Endothelial cell of umbilical vein (primary cell): ENCODE results near the gene SH3BP4. TPM values are rescaled to one million over a fixed set of nuclear protein-coding genes. Genes with fewer than 3 reads are reported as not detected.

Source experiments
- BruUV-seq: library from RNA; stranded (reverse); fragments of 400-500 nt; replicated peaks from 2 replicates; lab custom pipeline; 2021; lab: Mats Ljungman, UMichigan
- CTCF ChIA-PET: fragments of 300-600, 350-600 bp; sonication (Branson Sonifier 250); formaldehyde crosslinking; loops from one replicate; lab custom pipeline; 2021; ENCODE audit warnings: antibody characterized with exemption, inconsistent platforms; lab: Charles Lee
- POLR2A ChIA-PET: fragments of 300-600, 350-600 bp; sonication (Branson Sonifier 250); formaldehyde crosslinking; loops from one replicate; lab custom pipeline; 2021; ENCODE audit warnings: antibody characterized with exemption, inconsistent platforms; lab: Charles Lee
- DNase-seq: peaks from one replicate; pipeline ENCODE4 v3.0.0-alpha.2; 2011; ENCODE audit warnings: low read depth, low spot score
- FAIRE-seq: peaks from 2 replicates; lab custom pipeline; 2011; peaks lifted over from hg19 to GRCh38; lab: Jason Lieb, UNC
- H2AFZ ChIP-seq: 2 replicates; pipeline ENCODE4 v1.6.0; 2012; ENCODE audit warnings: low read depth, low read length, control low read depth, inconsistent platforms
- H3K27ac ChIP-seq: 2 replicates; pipeline ENCODE4 v1.5.1; 2011; ENCODE audit warnings: low read depth, mild to moderate bottlenecking, control low read depth, low read length, moderate library complexity; ENCODE audit not compliant: insufficient read depth
- H3K27me3 ChIP-seq, 2 experiments: 2 replicates each; pipeline versions ENCODE4 v1.6.0 to v1.6.1; 2011; ENCODE audit warnings: low read length in 2 of 2, mixed read lengths in 1 of 2; ENCODE audit not compliant: control insufficient read depth in 2 of 2, insufficient read depth in 2 of 2
- H3K36me3 ChIP-seq, 2 experiments: 2 replicates in 1 of 2; 3 replicates in 1 of 2; pipeline ENCODE4 v1.5.1; 2011; ENCODE audit warnings: low read length in 2 of 2, mild to moderate bottlenecking in 1 of 2, moderate library complexity in 1 of 2; ENCODE audit not compliant: control insufficient read depth in 2 of 2, insufficient read depth in 2 of 2; ENCODE audit errors: extremely low read depth in 1 of 2
- H3K4me1 ChIP-seq: 3 replicates; pipeline ENCODE4 v1.5.1; 2011; ENCODE audit warnings: mild to moderate bottlenecking, low read length; ENCODE audit not compliant: control insufficient read depth, insufficient read depth; ENCODE audit errors: extremely low read depth
- H3K4me2 ChIP-seq: 2 replicates; pipeline ENCODE4 v1.6.1; 2011; ENCODE audit warnings: low read length, control low read depth, mixed read lengths; ENCODE audit not compliant: insufficient read depth
- H3K4me3 ChIP-seq, 3 experiments: fragments of 200-600 bp in 1 of 3; sonication (generic), shearing (Covaris generic) in 1 of 3; replicated peaks in 1 of 3; 2 replicates each; pipeline ENCODE4 v1.5.1; 2011 to 2016; ENCODE audit warnings: control low read depth in 3 of 3, low read length in 3 of 3, mild to moderate bottlenecking in 2 of 3, inconsistent platforms in 1 of 3, low read depth in 1 of 3, moderate library complexity in 1 of 3; ENCODE audit not compliant: insufficient read depth in 1 of 3
- H3K79me2 ChIP-seq: 2 replicates; pipeline ENCODE4 v1.6.0; 2012; ENCODE audit warnings: low read length, inconsistent platforms; ENCODE audit not compliant: control insufficient read depth, insufficient read depth
- H3K9ac ChIP-seq: replicated peaks from 2 replicates; pipeline ENCODE3; 2011; ENCODE audit warnings: low read length, control low read depth; ENCODE audit not compliant: insufficient read depth; ENCODE audit errors: extremely low read depth
- H3K9me1 ChIP-seq: replicated peaks from 3 replicates; pipeline ENCODE4 v1.6.0; 2011; ENCODE audit warnings: mild to moderate bottlenecking, low read length; ENCODE audit not compliant: control insufficient read depth, insufficient read depth; ENCODE audit errors: extremely low read depth
- H3K9me3 ChIP-seq: replicated peaks from 2 replicates; pipeline ENCODE4 v1.5.1; 2012; ENCODE audit warnings: low read length, inconsistent platforms; ENCODE audit not compliant: control insufficient read depth, insufficient read depth
- H4K20me1 ChIP-seq: replicated peaks from 2 replicates; pipeline ENCODE3; 2011; ENCODE audit warnings: mild to moderate bottlenecking, low read length; ENCODE audit not compliant: control insufficient read depth, insufficient read depth; ENCODE audit errors: extremely low read depth
- CTCF ChIP-seq, 2 donors: IDR thresholded peaks; 1 replicate in 1 of 2; 2 replicates in 1 of 2; pipeline ENCODE4 v1.5.1; 2011; ENCODE audit warnings: low read length in 2 of 2, mild to moderate bottlenecking in 2 of 2, moderate library complexity in 2 of 2, control low read depth in 1 of 2, inconsistent platforms in 1 of 2, low read depth in 1 of 2; ENCODE audit not compliant: insufficient read depth in 1 of 2; ENCODE audit errors: extremely low read depth in 1 of 2
- EZH2 ChIP-seq: IDR thresholded peaks from 2 replicates; pipeline ENCODE4 v1.6.1; 2012; ENCODE audit warnings: borderline replicate concordance, low read depth, mild to moderate bottlenecking, moderate library complexity, low read length, inconsistent platforms; ENCODE audit not compliant: severe bottlenecking
- FOS ChIP-seq: IDR thresholded peaks from 2 replicates; pipeline ENCODE4 v1.6.1; 2011; ENCODE audit warnings: mild to moderate bottlenecking, low read length, moderate library complexity, borderline replicate concordance; ENCODE audit not compliant: insufficient read depth
- GATA2 ChIP-seq: IDR thresholded peaks from 2 replicates; pipeline ENCODE4 v1.7.0; 2011; ENCODE audit warnings: low read depth, mild to moderate bottlenecking, moderate library complexity, mixed read lengths, low read length; ENCODE audit not compliant: insufficient read length, insufficient read depth
- JUN ChIP-seq: IDR thresholded peaks from 2 replicates; pipeline ENCODE4 v1.6.1; 2011; ENCODE audit warnings: borderline replicate concordance, low read depth; ENCODE audit not compliant: insufficient read length, insufficient read depth
- MAX ChIP-seq: IDR thresholded peaks from 2 replicates; pipeline ENCODE4 v1.6.1; 2011; ENCODE audit not compliant: insufficient read depth, insufficient read length
- MYC ChIP-seq: IDR thresholded peaks from one replicate; pipeline ENCODE4 v1.6.1; 2011; ENCODE audit warnings: mild to moderate bottlenecking, low read depth, low read length
- POLR2A ChIP-seq: IDR thresholded peaks from 2 replicates; pipeline ENCODE4 v1.6.1; 2012; ENCODE audit warnings: low read depth, mild to moderate bottlenecking, control low read depth, low read length
- POLR2AphosphoS5 ChIP-seq: IDR thresholded peaks from 2 replicates; pipeline ENCODE4 v1.6.1; 2012; ENCODE audit warnings: low read depth, mild to moderate bottlenecking, control low read depth, low read length, moderate library complexity; ENCODE audit not compliant: insufficient read depth
- dilution Hi-C: fragments of 300-500 bp; cut with MboI; formaldehyde crosslinking; loops from one replicate; pipeline ENCODE4 v1.15.0; 2019; ENCODE audit warnings: low sequenced_read_pairs; ENCODE audit not compliant: extremely low pct_ligation_motif_present
- intact Hi-C: fragments of 100-400 bp; cut with micrococcal nuclease; formaldehyde crosslinking; loops from one replicate; pipeline ENCODE4 v1.10.0; 2022
- polyA plus RNA-seq, 4 experiments: library from polyadenylated mRNA; depleted of rRNA in 3 of 4; stranded (reverse) in 3 of 4; unstranded in 1 of 4; fragments of >200 nt; gene quantifications; 2 replicates each; pipeline versions ENCODE4 v1.2.1 to v1.2.3, GENCODE V29; 2011 to 2012; ENCODE audit warnings: missing spikeins in 1 of 4
- total RNA-seq: library from RNA; stranded (reverse); gene quantifications from 2 replicates; pipeline ENCODE4 v1.2.3, GENCODE V29; 2021

Gene SH3BP4
- total and polyA plus RNA-seq, 2 donors (not counting 3 experiments of a cell fraction or from before 2014, with no cell fraction given): 85.2 to 100.0 TPM

- ChIA-PET CTCF (no interaction called here), POLR2A (no interaction called here)
- DNase-seq (no peak), FAIRE-seq (no peak)
- Histone ChIP-seq H3K9me3 (no peaks in the 10 kb centered on the region), H3K36me3 (no peaks in the 10 kb centered on the region), H3K27ac (no peak overlapping the region), H3K4me3 (no peak overlapping the region), H3K27me3 (peaks cover 0 to 5% of the 10 kb centered on the region in 2 experiments), H3K9me1 (no peaks in the 10 kb centered on the region), H3K79me2 (no peaks in the 10 kb centered on the region), H3K9ac (no peak overlapping the region), H3K4me2 (no peak overlapping the region), H4K20me1 (no peaks in the 10 kb centered on the region), H2AFZ (no peak overlapping the region), H3K4me1 (no peaks in the 10 kb centered on the region)
- TF ChIP-seq FOS: no peak
- TF ChIP-seq MYC: no peak
- TF ChIP-seq CTCF (IDR thresholded peaks at IDR 0.05; ENCODE audit: extremely low read depth in 1 of 2, insufficient read depth in 1 of 2, low read depth in 1 of 2, low read length in 2 of 2): no peak
- TF ChIP-seq EZH2: no peak
- no peak for TF ChIP-seq JUN
- no peak for TF ChIP-seq POLR2AphosphoS5
- TF ChIP-seq GATA2: no peak
- no peak for TF ChIP-seq POLR2A
- no peak for TF ChIP-seq MAX
- intact Hi-C loops (no loop called here), dilution Hi-C loops (no loop called here)
- BruUV-seq: no TSS peak
Measured at GRCh38 chr2:235082578-235083338, 130.9 kb downstream of the SH3BP4 start.
